GM12878 (cell line): Measurements from ENCODE around the gene DCBLD1. TPM values are rescaled to one million over a fixed set of nuclear protein-coding genes. Genes with fewer than 3 reads are reported as not detected.

Source experiments
- ATAC-seq: fragments of 200-7000 bp; cut with Tn5 transposase; 3 replicates; pipeline ENCODE4 v1.9.1; 2020; ENCODE audit warnings: mild to moderate bottlenecking, moderate library complexity
- BruUV-seq: library from RNA; stranded (reverse); fragments of 400-500 nt; replicated peaks from 2 replicates; lab custom pipeline; 2021; lab: Mats Ljungman, UMichigan
- CTCF ChIA-PET: fragments of 300-600 bp; sonication (Branson Sonifier 250); formaldehyde crosslinking; extraction: SDS; loops from one replicate; lab custom pipeline; 2021; ENCODE audit warnings: inconsistent platforms; lab: Yijun Ruan, JAX
- POLR2A ChIA-PET: fragments of 350-600 bp; formaldehyde crosslinking; extraction: SDS; loops from one replicate; lab custom pipeline; 2021; ENCODE audit warnings: inconsistent platforms; lab: Charles Lee
- RAD21 ChIA-PET: fragments of 300-600 bp; sonication (Branson Sonifier 250); formaldehyde crosslinking; loops from one replicate; lab custom pipeline; 2023; ENCODE audit warnings: antibody characterized with exemption; ENCODE audit not compliant: unreplicated experiment; lab: Charles Lee
- SMC1A ChIA-PET: fragments of 300-600 bp; sonication (Branson Sonifier 250); formaldehyde crosslinking; loops from one replicate; lab custom pipeline; 2023; ENCODE audit not compliant: unreplicated experiment, uncharacterized antibody; lab: Charles Lee
- DNase-seq: peaks from one replicate; pipeline ENCODE4 v3.0.0-alpha.2; 2011; ENCODE audit warnings: low read depth, low spot score
- FAIRE-seq: peaks from 3 replicates; lab custom pipeline; 2011; peaks lifted over from hg19 to GRCh38; lab: Jason Lieb, UNC
- H2AFZ ChIP-seq: 2 replicates; pipeline ENCODE4 v1.6.0; 2011; ENCODE audit warnings: low read depth, low read length, control low read depth; ENCODE audit not compliant: control insufficient read depth
- H3K27ac ChIP-seq: 2 replicates; pipeline ENCODE4 v1.5.1; 2011; ENCODE audit warnings: control low read depth; ENCODE audit not compliant: control insufficient read depth, insufficient read depth
- H3K27me3 ChIP-seq, 2 experiments: replicated peaks in 1 of 2; 2 replicates each; pipeline versions ENCODE4 v1.6.0 to v1.6.1; 2011; ENCODE audit warnings: low read length in 1 of 2; ENCODE audit not compliant: control insufficient read depth in 2 of 2, insufficient read depth in 2 of 2
- H3K36me3 ChIP-seq, 2 experiments: 2 replicates each; pipeline ENCODE4 v1.5.1; 2011; ENCODE audit warnings: low read length in 1 of 2; ENCODE audit not compliant: control insufficient read depth in 2 of 2, insufficient read depth in 2 of 2
- H3K4me1 ChIP-seq: 2 replicates; pipeline ENCODE4 v1.6.1; 2011; ENCODE audit warnings: mild to moderate bottlenecking, low read length, moderate library complexity, mixed read lengths; ENCODE audit not compliant: control insufficient read depth, insufficient read depth
- H3K4me2 ChIP-seq: 2 replicates; pipeline ENCODE4 v1.6.0; 2011; ENCODE audit warnings: control low read depth; ENCODE audit not compliant: control insufficient read depth, insufficient read depth
- H3K4me3 ChIP-seq: fragments of 200-600 bp; sonication (generic); 2 replicates; pipeline ENCODE4 v1.5.1; 2016
- H3K79me2 ChIP-seq: 2 replicates; pipeline ENCODE4 v1.6.0; 2011; ENCODE audit warnings: low read length; ENCODE audit not compliant: control insufficient read depth, insufficient read depth
- H3K9ac ChIP-seq: 2 replicates; pipeline ENCODE4 v1.8.0; 2011; ENCODE audit warnings: low read length, control low read depth, mixed read lengths; ENCODE audit not compliant: control insufficient read depth, insufficient read depth
- H3K9me3 ChIP-seq: replicated peaks from 3 replicates; pipeline ENCODE4 v1.5.1; 2011; ENCODE audit warnings: mild to moderate bottlenecking, low read length; ENCODE audit not compliant: control insufficient read depth, insufficient read depth
- H4K20me1 ChIP-seq: 2 replicates; pipeline ENCODE4 v1.6.0; 2011; ENCODE audit not compliant: control insufficient read depth, insufficient read depth
- ASH2L ChIP-seq: fragments of 300-600, 200-600 bp; sonication (generic); IDR thresholded peaks from 2 replicates; pipeline ENCODE4 v1.6.1; 2017; ENCODE audit warnings: low read depth, mild to moderate bottlenecking, borderline replicate concordance
- EZH2 ChIP-seq: IDR thresholded peaks from 2 replicates; pipeline ENCODE4 v1.6.1; 2012; ENCODE audit warnings: low read depth, mild to moderate bottlenecking, control low read depth, inconsistent platforms, low read length, borderline replicate concordance; ENCODE audit not compliant: control insufficient read depth
- HDAC2 ChIP-seq: fragments of 200-600 bp; sonication (generic); IDR thresholded peaks from 2 replicates; pipeline ENCODE4 v1.6.1; 2017
- MEF2B ChIP-seq: fragments of 450-650 bp; IDR thresholded peaks from 2 replicates; pipeline ENCODE4 v1.6.1; 2018; ENCODE audit warnings: mild to moderate bottlenecking, moderate library complexity; ENCODE audit not compliant: partially characterized antibody, poor library complexity, severe bottlenecking
- MXI1 ChIP-seq: fragments of 150-350 bp; IDR thresholded peaks from 2 replicates; pipeline ENCODE4 v1.6.1; 2011; ENCODE audit warnings: low read depth, mild to moderate bottlenecking, inconsistent platforms, low read length, improper control_type of control experiment
- NFIC ChIP-seq: IDR thresholded peaks from 2 replicates; pipeline ENCODE4 v1.6.1; 2012; ENCODE audit warnings: low read depth, mild to moderate bottlenecking, inconsistent platforms, low read length, moderate library complexity
- POLR2AphosphoS2 ChIP-seq: IDR thresholded peaks from 2 replicates; pipeline ENCODE4 v1.6.1; 2011; ENCODE audit warnings: low read depth, mild to moderate bottlenecking, low read length, improper control_type of control experiment, moderate library complexity
- RELB ChIP-seq: fragments of 450-650 bp; IDR thresholded peaks from 2 replicates; pipeline ENCODE4 v1.6.1; 2017; ENCODE audit warnings: low read depth, mild to moderate bottlenecking, moderate library complexity
- RFX5 ChIP-seq: IDR thresholded peaks from 2 replicates; pipeline ENCODE4 v1.6.1; 2011; ENCODE audit warnings: low read depth, low read length, improper control_type of control experiment
- TARDBP ChIP-seq: IDR thresholded peaks from 2 replicates; pipeline ENCODE4 v1.6.1; 2016; ENCODE audit warnings: borderline replicate concordance
- USF1 ChIP-seq: IDR thresholded peaks from 2 replicates; pipeline ENCODE4 v1.6.1; 2011; ENCODE audit warnings: borderline replicate concordance, low read depth, mild to moderate bottlenecking, moderate library complexity, mixed read lengths, low read length; ENCODE audit not compliant: insufficient read depth; ENCODE audit errors: extremely low read length
- ZNF687 ChIP-seq: fragments of 450-650 bp; IDR thresholded peaks from 2 replicates; pipeline ENCODE4 v1.6.1; 2017; ENCODE audit warnings: mild to moderate bottlenecking, moderate library complexity
- WGBS: methylation state at CpG from one replicate; pipeline ENCODE4 v1.1.6; 2016; ENCODE audit warnings: low lambda C conversion rate; ENCODE audit not compliant: insufficient replicate concordance, insufficient coverage; ENCODE audit errors: missing lambda C conversion rate; 5-methylcytosine and 5-hydroxymethylcytosine counted together
- in situ Hi-C: fragments of 300-500 bp; cut with MboI; formaldehyde crosslinking; loops from 9 replicates; pipeline ENCODE4 v1.14.3; 2018; ENCODE audit warnings: mixed read lengths
- intact Hi-C: fragments of 100-400 bp; cut with micrococcal nuclease; formaldehyde crosslinking; loops from one replicate; pipeline ENCODE4 v1.14.2; 2022; ENCODE audit not compliant: unreplicated experiment
- polyA plus RNA-seq, 11 experiments: library from polyadenylated mRNA; depleted of rRNA in 4 of 11; unstranded in 6 of 11; stranded (reverse) in 5 of 11; fragments of >200 nt; fragmentation: Nextera tagmentation in 4 of 11; fragmentation: Illumina TruSeq in 1 of 11; extraction: Ambion mirVana in 4 of 11; extraction: Trizol in 1 of 11; gene quantifications; 1 replicate in 1 of 11; 2 replicates in 10 of 11; pipeline versions ENCODE4 v1.2.1 to v1.2.3, GENCODE V29; 2011 to 2016; ENCODE audit warnings: inconsistent platforms in 2 of 11, missing spikeins in 2 of 11, low read depth in 1 of 11
- total RNA-seq, 4 experiments: library from RNA; depleted of rRNA in 3 of 4; stranded (reverse); fragments of >200 nt in 3 of 4; fragmentation: Illumina TruSeq in 1 of 4; extraction: Trizol in 1 of 4; gene quantifications; 2 replicates each; pipeline versions ENCODE4 v1.2.1 to v1.2.3, GENCODE V29; 2013 to 2021

The DCBLD1 gene
- total and polyA plus RNA-seq, 10 of the 15 experiments (the other 5 are each of a cell fraction or from before 2014, with no cell fraction given) = 0.92 to 9.2 (median 8.3) TPM

- RAD21 ChIA-PET = no interaction called here
- intact Hi-C loops = no loop called here
- no peaks in the 10 kb centered on the region for H3K79me2 ChIP-seq
- DNase-seq = no peak
- no peaks in the 10 kb centered on the region for H3K27me3 ChIP-seq
- 57% methylated on average over 7 of the region's 7 CpGs for WGBS
- no peak overlapping the region for H3K9ac ChIP-seq
- H3K36me3 ChIP-seq = no peaks in the 10 kb centered on the region
- no peak overlapping the region for H3K4me3 ChIP-seq
- POLR2A ChIA-PET = no interaction called here
- H3K4me2 ChIP-seq = no peak overlapping the region
- no peak for FAIRE-seq
- H3K27ac ChIP-seq = no peak overlapping the region
- no peak overlapping the region for H2AFZ ChIP-seq
- no peaks in the 10 kb centered on the region; the same call in 2 of the 3 replicates for H3K9me3 ChIP-seq
- CTCF ChIA-PET = interaction anchor here (0.7 kb wide), 1 partner anchor 725 kb away, joined by 3 read pairs; no protein-coding TSS in a partner anchor
- in situ Hi-C loops = no loop called here
- no peak for ATAC-seq
- H3K4me1 ChIP-seq = no peaks in the 10 kb centered on the region
- no TSS peak for BruUV-seq
- no peak for TF ChIP-seq TARDBP
- TF ChIP-seq HDAC2 = no peak
- no peak for TF ChIP-seq MXI1
- TF ChIP-seq MEF2B = no peak
- no peak for TF ChIP-seq RELB
- TF ChIP-seq EZH2 = no peak
- TF ChIP-seq ASH2L = no peak
- TF ChIP-seq POLR2AphosphoS2 = no peak
- no peak for TF ChIP-seq RFX5
- no peak for TF ChIP-seq USF1
- no peak for TF ChIP-seq NFIC
- no peak for TF ChIP-seq ZNF687
- H4K20me1 ChIP-seq = no peaks in the 10 kb centered on the region
- SMC1A ChIA-PET = no interaction called here
These were observed 31.4 kb downstream of the DCBLD1 start for GRCh38 chr6:117513778-117514365.
